Parathyroid adenoma (tissue), 2 donors: ENCODE results near the gene C10orf120.

Source experiments
- H2AFZ ChIP-seq: fragments of 300-600 bp; sonication (generic); one replicate; pipeline ENCODE4 v1.7.0; 2017; ENCODE audit warnings: antibody characterized with exemption, mild to moderate bottlenecking
- H3K27ac ChIP-seq: fragments of 300-600 bp; sonication (generic); one replicate; pipeline ENCODE4 v1.7.0; 2017
- H3K27me3 ChIP-seq: fragments of 300-600 bp; sonication (generic); one replicate; pipeline ENCODE4 v1.7.0; 2017; ENCODE audit warnings: low read length; ENCODE audit not compliant: control insufficient read depth, insufficient read depth
- H3K36me3 ChIP-seq: fragments of 300-600 bp; sonication (generic); one replicate; pipeline ENCODE4 v1.7.0; 2017; ENCODE audit warnings: low read length; ENCODE audit not compliant: control insufficient read depth, insufficient read depth
- H3K4me1 ChIP-seq: fragments of 300-600 bp; sonication (generic); one replicate; pipeline ENCODE4 v1.7.0; 2017; ENCODE audit warnings: control low read depth
- H3K4me2 ChIP-seq: fragments of 300-600 bp; sonication (generic); one replicate; pipeline ENCODE4 v1.7.0; 2017; ENCODE audit warnings: low read length
- H3K4me3 ChIP-seq: fragments of 300-600 bp; sonication (generic); one replicate; pipeline ENCODE4 v1.7.0; 2017; ENCODE audit warnings: low read depth, low read length
- H3K79me2 ChIP-seq: fragments of 300-600 bp; sonication (generic); one replicate; pipeline ENCODE4 v1.7.0; 2017; ENCODE audit warnings: control low read depth
- H3K9ac ChIP-seq: fragments of 300-600 bp; sonication (generic); one replicate; pipeline ENCODE4 v1.7.0; 2017; ENCODE audit warnings: mild to moderate bottlenecking
- H3K9me3 ChIP-seq: fragments of 300-600 bp; sonication (generic); one replicate; pipeline ENCODE4 v1.7.0; 2017; ENCODE audit warnings: low read length; ENCODE audit not compliant: control insufficient read depth
- CTCF ChIP-seq: fragments of 300-600 bp; sonication (generic); IDR thresholded peaks from one replicate; pipeline ENCODE4 v1.7.0; 2017; ENCODE audit warnings: antibody characterized with exemption, mild to moderate bottlenecking
- donor health status: primary hyperparathyroidism.

The C10orf120 gene

GRCh38 chr10:122699796-122700455 lies at the start of gene C10orf120:
TSS of gene C10orf120 (minus strand) at chr10:122699846. CDS start at chr10:122699790, 56 bp downstream.
- Histone ChIP-seq H3K9me3 (no peaks in the 10 kb centered on the region), H3K27ac (no peak within 1 kb of the TSS), H3K79me2 (no peaks in the 10 kb centered on the region), H3K36me3 (no peaks in the 10 kb centered on the region), H3K4me2 (no peak within 1 kb of the TSS), H3K27me3 (no peaks in the 10 kb centered on the region), H3K4me3 (no peak within 1 kb of the TSS), H3K9ac (no peak within 1 kb of the TSS), H3K4me1 (no peaks in the 10 kb centered on the region), H2AFZ (no peak within 1 kb of the TSS)
- TF ChIP-seq CTCF: no peak

DNA sequence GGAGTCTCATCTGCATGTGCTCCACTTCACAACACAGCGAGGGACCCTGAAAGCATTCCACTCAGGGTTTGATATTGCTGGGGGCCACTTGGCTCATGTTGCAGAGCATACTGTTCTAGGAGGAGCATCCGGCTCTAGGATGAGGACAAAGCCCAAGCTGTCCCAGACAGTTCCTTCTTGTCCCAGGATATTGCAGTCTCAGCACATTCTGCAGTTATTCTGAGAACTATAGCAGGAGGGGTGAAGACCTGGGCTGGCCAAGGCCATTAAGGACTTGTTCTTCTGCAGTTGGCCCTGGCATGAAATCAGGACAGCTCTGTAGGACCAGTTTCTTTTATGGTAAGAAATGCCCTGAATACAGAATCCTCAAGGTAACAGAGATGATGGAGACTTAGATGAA lies 48.9 kb upstream of the C10orf120 start:
- no peak for TF ChIP-seq CTCF

GRCh38 chr10:122746408-122746807 lies 46.8 kb upstream of the C10orf120 start:
- Histone ChIP-seq H3K4me2 (no peak overlapping the region), H3K9ac (no peak overlapping the region), H2AFZ (no peak overlapping the region), H3K79me2 (no peaks in the 10 kb centered on the region), H3K27me3 (no peaks in the 10 kb centered on the region), H3K4me3 (no peak overlapping the region), H3K36me3 (no peaks in the 10 kb centered on the region), H3K27ac (no peak overlapping the region), H3K9me3 (no peaks in the 10 kb centered on the region), H3K4me1 (no peaks in the 10 kb centered on the region)
- no peak for TF ChIP-seq CTCF

More for the DNA sequence above, 48.9 kb upstream of the C10orf120 start:
- H3K36me3 ChIP-seq: no peaks in the 10 kb centered on the region
- no peaks in the 10 kb centered on the region for H3K4me1 ChIP-seq
- no peak overlapping the region for H3K4me3 ChIP-seq
- H3K27me3 ChIP-seq: no peaks in the 10 kb centered on the region
- H3K9ac ChIP-seq: no peak overlapping the region
- no peaks in the 10 kb centered on the region for H3K79me2 ChIP-seq
- H3K9me3 ChIP-seq: no peaks in the 10 kb centered on the region
- no peak overlapping the region for H2AFZ ChIP-seq
- no peak overlapping the region for H3K4me2 ChIP-seq
- no peak overlapping the region for H3K27ac ChIP-seq

- H3K27ac ChIP-seq: no peak overlapping the region
- no peaks in the 10 kb centered on the region for H3K4me1 ChIP-seq
- H3K27me3 ChIP-seq: no peaks in the 10 kb centered on the region
- H3K9me3 ChIP-seq: no peaks in the 10 kb centered on the region
- no peak overlapping the region for H3K4me3 ChIP-seq
- H2AFZ ChIP-seq: no peak overlapping the region
- H3K9ac ChIP-seq: no peak overlapping the region
- H3K79me2 ChIP-seq: no peaks in the 10 kb centered on the region
- no peaks in the 10 kb centered on the region for H3K36me3 ChIP-seq
- no peak overlapping the region for H3K4me2 ChIP-seq
- TF ChIP-seq CTCF: no peak
Measured at GRCh38 chr10:122744257-122744656, 44.6 kb upstream of the C10orf120 start.

DNA sequence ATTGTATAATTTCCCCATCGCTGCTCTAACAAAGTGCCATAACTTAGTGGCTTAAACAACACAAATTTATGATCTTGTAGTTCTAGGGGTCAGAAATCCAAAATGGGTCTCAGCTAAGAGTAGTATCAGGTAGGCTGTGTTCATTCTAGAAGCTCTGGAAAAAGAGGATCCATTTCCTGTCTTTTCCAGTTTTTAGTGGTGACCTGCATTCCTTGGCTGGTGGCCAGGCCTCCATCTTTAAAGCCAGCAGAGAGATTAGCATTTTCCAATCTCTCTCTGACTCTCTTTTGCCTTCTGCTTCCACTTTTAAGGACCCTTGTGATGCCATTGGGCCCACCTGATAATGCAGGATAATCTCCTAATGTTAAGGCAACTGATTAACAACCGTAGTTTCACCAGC lies 41.0 kb upstream of the C10orf120 start:
- no peak for TF ChIP-seq CTCF
- no peaks in the 10 kb centered on the region for H3K27me3 ChIP-seq
- no peaks in the 10 kb centered on the region for H3K36me3 ChIP-seq
- no peak overlapping the region for H3K4me2 ChIP-seq
- no peak overlapping the region for H3K9ac ChIP-seq
- H2AFZ ChIP-seq: no peak overlapping the region
- no peak overlapping the region for H3K4me3 ChIP-seq
- H3K79me2 ChIP-seq: no peaks in the 10 kb centered on the region
- no peak overlapping the region for H3K27ac ChIP-seq
- no peaks in the 10 kb centered on the region for H3K9me3 ChIP-seq
- H3K4me1 ChIP-seq: no peaks in the 10 kb centered on the region
